H1 (cell line): Measurements from ENCODE around the gene EPHA4.

Source experiments
- CREB1 ChIP-seq: IDR thresholded peaks from 2 replicates; pipeline ENCODE4 v1.6.1; 2012; ENCODE audit warnings: inconsistent platforms
- FOSL1 ChIP-seq: IDR thresholded peaks from 2 replicates; pipeline ENCODE4 v1.6.1; 2011; ENCODE audit warnings: mild to moderate bottlenecking, low read depth, low read length, moderate library complexity; ENCODE audit not compliant: insufficient read depth
- MAFK ChIP-seq: IDR thresholded peaks from 2 replicates; pipeline ENCODE4 v1.6.1; 2012; ENCODE audit warnings: low read depth, mild to moderate bottlenecking, improper control_type of control experiment, low read length
- POLR2A ChIP-seq, 2 experiments: IDR thresholded peaks; 1 replicate in 1 of 2; 2 replicates in 1 of 2; pipeline ENCODE4 v1.6.1; 2011; ENCODE audit warnings: low read depth in 2 of 2, low read length in 2 of 2, mild to moderate bottlenecking in 2 of 2; ENCODE audit errors: control extremely low read depth in 1 of 2
- RXRA ChIP-seq: IDR thresholded peaks from 2 replicates; pipeline ENCODE4 v1.6.1; 2011; ENCODE audit warnings: low read depth, mild to moderate bottlenecking, low read length, moderate library complexity; ENCODE audit not compliant: insufficient read depth
- SIN3A ChIP-seq, 2 experiments: IDR thresholded peaks in 1 of 2; conservative IDR thresholded peaks in 1 of 2; 2 replicates each; pipeline ENCODE4 v1.6.1; 2011 to 2012; ENCODE audit warnings: low read length in 2 of 2, improper control_type of control experiment in 1 of 2, low read depth in 1 of 2, mild to moderate bottlenecking in 1 of 2
- SP1 ChIP-seq: IDR thresholded peaks from 2 replicates; pipeline ENCODE4 v1.6.1; 2011; ENCODE audit warnings: low read depth, low read length
- TF ChIP-seq, protein P1 (sequence below), 3 experiments: IDR thresholded peaks; 1 replicate in 2 of 3; 2 replicates in 1 of 3; pipeline versions ENCODE4 v1.5.1 to v1.6.1; 2011; ENCODE audit warnings: low read length in 3 of 3, mild to moderate bottlenecking in 3 of 3, inconsistent platforms in 2 of 3, low read depth in 1 of 3, moderate library complexity in 1 of 3; ENCODE audit not compliant: insufficient read depth in 1 of 3; ENCODE audit errors: control extremely low read depth in 1 of 3
- TF ChIP-seq, protein P2 (sequence below): IDR thresholded peaks from 2 replicates; pipeline ENCODE4 v1.6.1; 2011; ENCODE audit warnings: low read depth, mild to moderate bottlenecking, low read length; ENCODE audit not compliant: insufficient read depth

DNA sequence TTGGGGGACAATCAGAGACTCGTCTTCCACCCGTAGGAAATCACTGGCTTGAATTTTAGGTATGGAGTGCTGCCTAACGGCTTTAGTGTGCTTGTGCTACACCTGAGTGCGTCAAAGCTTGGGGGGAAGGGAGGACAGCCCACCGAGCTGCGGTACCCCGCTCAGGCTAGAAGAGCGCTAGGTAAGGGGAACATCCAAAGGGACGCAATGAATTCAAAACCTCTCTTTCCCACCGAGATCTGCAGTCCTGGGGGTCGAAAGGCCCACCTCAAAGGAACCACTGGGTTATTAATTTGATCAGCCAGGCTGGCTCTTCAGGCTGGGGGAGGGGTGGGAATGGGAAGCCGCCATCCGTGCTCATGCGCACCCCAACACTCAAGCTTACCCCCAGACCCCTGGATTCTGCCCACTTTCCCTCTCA is 2.7 kb downstream of the EPHA4 start:
- TF ChIP-seq, protein P1, sequence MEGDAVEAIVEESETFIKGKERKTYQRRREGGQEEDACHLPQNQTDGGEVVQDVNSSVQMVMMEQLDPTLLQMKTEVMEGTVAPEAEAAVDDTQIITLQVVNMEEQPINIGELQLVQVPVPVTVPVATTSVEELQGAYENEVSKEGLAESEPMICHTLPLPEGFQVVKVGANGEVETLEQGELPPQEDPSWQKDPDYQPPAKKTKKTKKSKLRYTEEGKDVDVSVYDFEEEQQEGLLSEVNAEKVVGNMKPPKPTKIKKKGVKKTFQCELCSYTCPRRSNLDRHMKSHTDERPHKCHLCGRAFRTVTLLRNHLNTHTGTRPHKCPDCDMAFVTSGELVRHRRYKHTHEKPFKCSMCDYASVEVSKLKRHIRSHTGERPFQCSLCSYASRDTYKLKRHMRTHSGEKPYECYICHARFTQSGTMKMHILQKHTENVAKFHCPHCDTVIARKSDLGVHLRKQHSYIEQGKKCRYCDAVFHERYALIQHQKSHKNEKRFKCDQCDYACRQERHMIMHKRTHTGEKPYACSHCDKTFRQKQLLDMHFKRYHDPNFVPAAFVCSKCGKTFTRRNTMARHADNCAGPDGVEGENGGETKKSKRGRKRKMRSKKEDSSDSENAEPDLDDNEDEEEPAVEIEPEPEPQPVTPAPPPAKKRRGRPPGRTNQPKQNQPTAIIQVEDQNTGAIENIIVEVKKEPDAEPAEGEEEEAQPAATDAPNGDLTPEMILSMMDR (IDR thresholded peaks at IDR 0.05; ENCODE audit: control extremely low read depth in 1 of 3, insufficient read depth in 1 of 3, low read depth in 1 of 3, low read length in 3 of 3), result peak in 1 of 3 experiments; percentile 45; a peak in 1 of 4 replicates
- TF ChIP-seq, protein P2, sequence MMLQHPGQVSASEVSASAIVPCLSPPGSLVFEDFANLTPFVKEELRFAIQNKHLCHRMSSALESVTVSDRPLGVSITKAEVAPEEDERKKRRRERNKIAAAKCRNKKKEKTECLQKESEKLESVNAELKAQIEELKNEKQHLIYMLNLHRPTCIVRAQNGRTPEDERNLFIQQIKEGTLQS, result no peak
- no peak for TF ChIP-seq SIN3A (conservative IDR thresholded peaks at IDR 0.05 in 1 of 2, IDR thresholded peaks at IDR 0.05 in 1 of 2; ENCODE audit: low read depth in 1 of 2, low read length in 2 of 2)
- no peak for TF ChIP-seq MAFK
- peak; percentile 56; the same call in 1 of the 2 replicates for TF ChIP-seq CREB1
- TF ChIP-seq POLR2A (IDR thresholded peaks at IDR 0.05; ENCODE audit: control extremely low read depth in 1 of 2, low read depth in 2 of 2, low read length in 2 of 2), result no peak
- TF ChIP-seq SP1, result no peak
- no peak for TF ChIP-seq FOSL1
- no peak for TF ChIP-seq RXRA
